Stimulated activated CD8-positive, alpha-beta memory T cell treated with anti-CD3 and anti-CD28 coated beads, Interleukin-15, amount 100 ng/mL, for 24 hours (primary cell): ENCODE data around the gene PCNX4.

Experiments
- DNase-seq: peaks from one replicate; pipeline ENCODE4 v3.0.0-alpha.2; 2020; ENCODE audit warnings: low read depth

The PCNX4 gene

DNA sequence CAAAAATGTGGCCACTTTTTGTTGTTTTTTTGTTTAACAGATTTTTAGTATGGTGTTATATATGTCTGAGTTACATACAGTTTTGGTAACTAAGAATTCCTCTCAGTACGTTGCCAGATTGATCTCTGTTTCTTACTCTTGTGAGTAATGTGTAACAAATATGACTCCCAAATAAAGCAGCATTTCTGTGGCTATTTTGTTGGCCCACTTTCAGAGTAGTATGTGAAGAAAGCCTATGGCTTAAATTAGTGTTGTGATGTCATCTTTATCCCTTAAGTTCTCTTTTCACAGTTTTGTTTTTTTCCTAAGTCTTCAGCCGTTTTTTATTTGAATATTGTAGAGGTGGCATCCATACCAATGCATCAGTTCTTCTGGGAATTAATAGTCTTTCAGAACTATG, 10.7 kb downstream of the PCNX4 start:
- DNase-seq: no peak

DNA sequence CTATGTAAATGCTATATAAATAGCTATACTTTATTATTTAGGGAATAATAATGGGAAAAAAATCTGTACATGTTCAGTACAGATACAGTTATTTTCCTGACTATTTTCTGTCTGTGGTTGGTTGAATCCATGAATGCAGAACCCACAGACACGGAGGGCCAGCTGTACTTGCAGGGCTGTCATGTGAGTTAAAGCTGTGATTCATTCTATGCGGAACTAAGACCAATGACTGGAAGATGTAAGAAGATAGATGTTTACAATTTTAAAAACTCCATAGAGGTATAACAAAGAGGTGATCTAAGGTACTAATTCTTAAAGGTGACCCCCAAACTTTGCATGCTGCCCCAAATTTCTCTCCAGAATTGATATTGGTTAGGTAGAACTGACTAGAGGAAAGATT, 14.6 kb downstream of the PCNX4 start:
- no peak for DNase-seq

DNA sequence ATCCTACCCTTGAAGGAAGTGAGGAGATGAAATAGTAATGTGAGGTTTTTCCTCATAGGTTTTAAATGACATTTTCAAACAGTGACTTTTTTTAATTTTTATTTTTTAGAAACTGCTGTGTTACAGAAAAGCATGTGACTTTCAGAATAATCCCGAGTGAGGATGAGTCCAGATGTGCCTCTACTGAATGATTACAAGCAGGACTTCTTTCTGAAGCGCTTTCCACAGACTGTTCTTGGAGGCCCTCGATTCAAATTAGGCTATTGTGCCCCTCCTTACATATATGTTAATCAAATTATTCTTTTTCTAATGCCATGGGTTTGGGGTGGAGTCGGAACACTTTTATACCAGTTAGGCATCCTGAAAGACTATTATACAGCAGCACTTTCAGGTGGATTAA, 15.8 kb downstream of the PCNX4 start:
- DNase-seq: no peak

DNA sequence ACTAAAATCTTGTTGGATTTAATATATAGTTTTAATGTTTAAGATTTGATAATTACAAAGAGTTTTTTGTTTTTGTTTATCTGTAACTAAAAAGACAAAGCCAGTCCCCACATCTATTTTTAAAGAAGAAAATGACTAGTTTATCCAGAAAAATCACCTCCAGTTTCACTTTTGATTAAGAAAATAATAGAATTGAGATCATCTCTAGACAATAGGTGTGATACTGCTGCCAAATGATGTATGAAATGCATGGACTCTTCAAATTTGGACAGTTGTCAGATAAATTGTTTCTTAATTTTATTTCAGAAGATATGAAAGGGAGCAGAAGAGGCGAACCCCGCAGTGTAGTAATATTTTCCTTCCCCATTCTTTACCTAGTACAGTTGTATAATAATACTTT, 20.0 kb downstream of the PCNX4 start:
- DNase-seq: no peak

DNA sequence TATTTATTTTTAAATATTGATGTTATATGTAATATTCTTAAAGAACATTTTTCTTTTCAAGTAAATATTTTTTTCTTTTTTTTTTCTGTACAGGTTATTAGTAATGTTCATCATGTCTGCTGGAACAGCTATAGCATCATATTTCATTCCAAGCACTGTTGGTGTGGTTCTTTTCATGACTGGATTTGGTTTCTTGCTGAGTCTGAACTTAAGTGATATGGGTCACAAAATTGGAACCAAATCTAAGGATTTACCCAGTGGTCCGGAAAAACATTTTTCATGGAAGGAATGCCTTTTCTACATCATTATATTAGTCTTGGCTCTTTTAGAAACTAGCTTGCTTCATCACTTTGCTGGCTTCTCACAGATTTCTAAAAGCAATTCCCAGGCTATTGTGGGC, 23.2 kb downstream of the PCNX4 start:
- no peak for DNase-seq

DNA sequence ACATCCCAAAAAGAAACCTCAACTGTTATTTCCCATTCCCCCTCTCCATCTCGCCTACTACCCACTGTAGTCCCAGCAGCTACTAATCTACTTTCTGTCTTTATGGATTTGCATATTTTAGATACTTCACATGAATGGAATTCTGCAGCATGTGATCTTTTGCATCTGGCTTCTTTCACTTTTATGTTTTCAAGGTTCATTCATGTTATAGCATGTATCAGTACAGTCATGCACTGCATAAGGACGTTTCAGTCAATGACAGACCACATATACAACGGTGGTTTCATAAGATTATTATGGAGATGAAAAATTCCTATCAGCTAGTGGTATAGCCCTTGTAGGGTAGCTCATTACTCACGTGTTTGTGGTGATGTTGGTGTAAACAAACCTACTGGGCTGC, 24.5 kb downstream of the PCNX4 start:
- no peak for DNase-seq

DNA sequence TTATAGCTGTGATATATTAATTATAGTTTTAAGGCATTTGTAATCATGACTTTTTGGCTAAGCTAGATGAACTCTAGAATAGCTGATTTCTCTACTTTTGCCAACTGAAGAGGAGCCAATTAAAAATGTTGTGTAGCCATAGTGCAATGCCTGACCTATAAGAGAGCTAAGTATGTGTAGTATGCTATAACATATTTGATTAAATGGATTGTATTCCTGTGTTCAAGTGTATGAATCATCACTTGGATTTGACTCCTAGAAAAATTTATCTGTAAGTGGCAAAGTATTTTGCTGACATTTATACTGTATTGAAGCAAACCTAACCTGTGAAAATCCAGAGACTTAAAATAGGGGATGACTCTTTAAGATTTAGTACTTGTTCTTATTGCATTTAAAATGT, 34.2 kb downstream of the PCNX4 start:
- no peak for DNase-seq

DNA sequence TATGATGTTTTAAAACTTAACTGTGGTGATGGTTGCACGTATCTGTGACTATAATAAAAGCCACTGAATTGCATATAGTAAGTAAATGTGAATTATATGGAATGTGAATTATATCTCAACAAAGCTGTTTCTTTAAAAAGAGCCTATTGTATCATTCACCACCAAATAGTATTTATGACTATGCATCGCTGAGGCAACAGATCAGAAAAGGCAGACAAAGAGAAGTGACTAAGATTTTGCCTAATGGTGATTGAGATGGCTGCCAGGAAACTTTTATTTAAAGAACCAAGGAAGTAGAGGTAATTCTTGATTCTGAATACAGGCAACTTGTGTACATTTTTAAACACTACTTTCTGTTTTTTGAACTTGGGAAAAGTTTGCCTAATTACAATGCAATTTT, 41.8 kb downstream of the PCNX4 start:
- DNase-seq: no peak

DNA sequence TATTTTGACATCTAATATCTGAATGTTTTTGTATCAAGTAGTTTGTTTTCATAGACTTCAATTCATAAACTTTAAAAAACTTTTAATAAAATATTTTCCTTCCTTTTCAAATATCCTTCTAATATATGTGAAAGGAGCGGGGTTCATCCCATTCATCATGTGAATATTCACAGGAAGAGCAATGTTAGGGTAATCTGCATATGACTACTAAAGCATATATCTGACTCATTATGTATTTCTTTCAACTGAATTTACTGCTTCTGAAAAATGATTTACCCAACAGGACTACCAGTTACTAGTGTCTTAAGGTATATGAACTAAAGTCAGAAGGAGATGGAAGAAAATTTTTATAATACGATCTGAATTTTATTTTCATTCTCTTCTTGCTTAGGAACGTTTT, 43.0 kb downstream of the PCNX4 start:
- DNase-seq: no peak

DNA sequence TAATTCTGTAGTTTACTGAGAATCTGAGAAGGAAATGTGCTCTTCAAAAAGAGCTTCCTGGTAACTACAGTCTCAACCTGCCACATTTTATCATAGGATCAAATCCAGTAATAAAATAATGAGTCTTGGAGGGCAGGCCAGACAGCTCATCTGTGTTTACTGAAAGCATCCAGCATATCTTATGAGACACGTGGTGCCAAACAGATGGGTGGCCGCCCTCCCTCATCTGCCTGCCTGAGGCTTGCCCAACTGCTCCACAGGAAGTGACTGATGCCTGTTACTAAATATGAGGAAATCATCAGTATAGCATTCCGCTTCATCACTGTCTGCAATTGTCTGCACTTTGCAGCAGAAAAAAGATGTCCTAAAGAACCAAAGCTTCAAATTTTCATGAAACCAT, 60.0 kb downstream of the PCNX4 start:
- DNase-seq: peak; percentile 8

DNA sequence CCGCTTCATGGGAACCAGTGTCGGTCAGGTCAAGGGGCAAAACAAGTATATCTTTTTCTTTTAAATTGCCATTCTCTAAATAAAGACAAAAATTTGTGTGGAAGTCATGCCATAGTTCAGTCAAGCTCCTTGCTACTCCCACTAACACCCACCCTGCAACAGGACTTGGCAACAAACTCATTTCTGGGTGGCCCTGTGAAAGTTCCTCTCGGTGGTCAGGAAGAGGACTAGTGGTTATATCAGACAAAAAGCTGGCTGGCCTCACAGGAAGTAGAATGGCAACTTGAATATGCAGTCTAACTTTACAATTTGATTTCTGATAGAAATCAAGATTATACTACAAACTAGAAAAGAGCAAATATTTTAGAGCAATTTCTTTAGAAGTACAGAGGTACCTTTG, 62.3 kb downstream of the PCNX4 start:
- no peak for DNase-seq

DNA sequence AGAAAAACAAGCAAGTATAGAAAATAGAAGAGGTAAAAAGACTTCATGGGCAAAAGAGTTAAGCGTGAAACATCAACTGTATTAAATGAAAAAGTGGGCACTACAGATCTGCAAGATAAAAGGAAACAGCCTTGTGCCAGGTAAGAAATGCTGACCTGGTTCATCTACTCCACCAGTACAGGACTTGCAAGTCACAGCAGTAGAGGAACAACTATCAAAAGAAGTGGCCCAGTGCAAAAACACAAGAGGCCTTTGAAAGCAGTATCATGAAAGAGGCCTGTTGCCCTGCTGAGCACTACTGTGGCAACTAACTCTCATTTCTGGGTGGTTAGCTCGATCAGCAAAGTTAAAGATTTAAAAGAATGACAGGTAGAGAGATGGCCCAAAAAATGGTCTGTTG, 62.9 kb downstream of the PCNX4 start:
- DNase-seq: no peak

DNA sequence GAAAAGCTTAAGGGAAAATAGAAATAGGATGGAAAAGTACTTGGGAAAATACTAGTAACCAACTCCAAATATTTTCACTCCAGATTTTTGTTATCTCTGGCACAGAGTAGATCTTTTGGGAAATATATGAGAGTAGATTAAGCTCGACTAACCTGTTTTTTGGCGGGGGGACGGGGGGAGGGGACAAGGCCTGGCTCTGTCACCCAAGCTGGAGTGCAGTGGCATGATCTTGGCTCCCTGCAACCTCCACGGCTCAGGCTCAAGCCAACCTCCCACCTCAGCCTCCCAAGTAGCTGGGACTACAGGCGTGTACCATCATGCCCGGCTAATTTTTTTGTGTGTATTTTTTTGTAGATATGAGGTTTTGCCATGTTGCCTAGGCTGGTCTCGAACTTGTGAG, 68.7 kb downstream of the PCNX4 start:
- DNase-seq: no peak

DNA sequence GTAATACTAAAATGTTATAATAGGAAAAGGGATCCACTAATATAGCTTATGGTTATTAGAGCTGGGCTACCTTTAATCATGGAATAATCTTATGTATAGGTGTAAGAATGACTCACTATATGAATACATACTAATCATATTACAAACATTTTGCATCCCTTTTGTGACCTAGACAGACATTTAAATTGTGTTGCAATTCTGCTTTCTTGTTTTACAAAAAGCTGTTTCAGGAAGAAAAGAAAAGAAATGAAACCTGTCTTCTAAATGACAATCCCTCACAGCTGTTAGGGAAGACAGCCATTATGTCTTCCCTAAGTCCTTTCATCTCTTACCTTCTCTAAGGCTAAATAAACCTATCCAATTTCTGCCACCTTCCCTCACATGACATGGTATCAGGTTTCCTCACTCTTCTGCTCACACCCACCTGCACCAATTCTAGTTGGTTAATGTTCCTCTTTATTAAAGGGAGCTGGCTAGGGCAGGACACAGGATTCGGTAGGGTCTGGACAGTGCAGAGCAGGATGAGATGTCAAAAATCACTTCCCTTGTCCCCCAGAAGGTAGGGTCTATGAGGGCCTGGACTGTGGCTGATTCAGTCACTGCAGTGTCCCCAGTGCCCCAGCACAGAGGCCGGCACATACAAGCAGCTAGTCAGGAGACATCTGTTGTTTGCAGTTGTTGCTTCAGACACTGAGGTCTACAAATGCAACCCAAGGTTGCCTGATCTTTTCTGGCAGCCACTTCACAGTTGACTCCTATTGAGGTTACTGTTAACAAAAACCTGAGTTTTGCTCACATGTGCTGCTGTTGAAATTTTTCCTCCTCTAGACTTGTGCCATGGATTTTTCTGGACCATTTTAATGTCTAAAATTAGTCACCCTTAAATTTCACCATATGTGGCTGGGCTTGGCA, 69.7 kb downstream of the PCNX4 start:
- no peak for DNase-seq

DNA sequence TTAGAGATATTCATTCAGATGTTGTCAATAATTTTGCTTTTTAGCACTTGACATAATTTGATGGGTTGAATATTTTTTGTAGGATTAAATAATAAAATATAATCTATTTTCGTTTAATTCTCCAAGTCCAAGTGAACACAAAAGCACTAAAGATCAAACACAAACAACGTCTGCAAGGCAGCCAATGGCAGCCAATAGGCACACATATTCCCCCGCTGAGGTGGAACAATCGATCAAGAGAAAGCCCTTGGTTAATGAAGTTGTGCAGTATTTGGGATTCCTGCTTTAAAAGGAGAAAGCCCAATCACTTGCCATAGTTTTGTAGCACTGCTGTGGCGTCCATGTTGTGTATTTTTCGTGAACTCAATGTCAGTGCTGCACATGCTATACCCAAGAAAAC, 72.0 kb downstream of the PCNX4 start:
- DNase-seq: no peak

DNA sequence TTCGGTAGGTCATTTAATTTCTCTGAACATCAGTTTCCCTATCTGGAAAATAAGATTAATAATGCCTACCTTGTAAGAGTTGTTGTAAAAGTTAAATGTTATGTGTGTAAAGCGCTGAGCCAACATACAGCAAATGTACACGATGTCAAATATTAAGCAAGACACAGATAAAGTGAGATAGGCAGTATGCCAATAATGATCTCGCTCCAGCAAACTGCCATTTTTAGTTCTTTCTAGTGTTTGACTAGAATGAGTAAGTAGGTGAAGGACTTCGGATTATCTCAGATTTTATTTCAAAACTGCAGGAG, 72.6 kb downstream of the PCNX4 start:
- no peak for DNase-seq

DNA sequence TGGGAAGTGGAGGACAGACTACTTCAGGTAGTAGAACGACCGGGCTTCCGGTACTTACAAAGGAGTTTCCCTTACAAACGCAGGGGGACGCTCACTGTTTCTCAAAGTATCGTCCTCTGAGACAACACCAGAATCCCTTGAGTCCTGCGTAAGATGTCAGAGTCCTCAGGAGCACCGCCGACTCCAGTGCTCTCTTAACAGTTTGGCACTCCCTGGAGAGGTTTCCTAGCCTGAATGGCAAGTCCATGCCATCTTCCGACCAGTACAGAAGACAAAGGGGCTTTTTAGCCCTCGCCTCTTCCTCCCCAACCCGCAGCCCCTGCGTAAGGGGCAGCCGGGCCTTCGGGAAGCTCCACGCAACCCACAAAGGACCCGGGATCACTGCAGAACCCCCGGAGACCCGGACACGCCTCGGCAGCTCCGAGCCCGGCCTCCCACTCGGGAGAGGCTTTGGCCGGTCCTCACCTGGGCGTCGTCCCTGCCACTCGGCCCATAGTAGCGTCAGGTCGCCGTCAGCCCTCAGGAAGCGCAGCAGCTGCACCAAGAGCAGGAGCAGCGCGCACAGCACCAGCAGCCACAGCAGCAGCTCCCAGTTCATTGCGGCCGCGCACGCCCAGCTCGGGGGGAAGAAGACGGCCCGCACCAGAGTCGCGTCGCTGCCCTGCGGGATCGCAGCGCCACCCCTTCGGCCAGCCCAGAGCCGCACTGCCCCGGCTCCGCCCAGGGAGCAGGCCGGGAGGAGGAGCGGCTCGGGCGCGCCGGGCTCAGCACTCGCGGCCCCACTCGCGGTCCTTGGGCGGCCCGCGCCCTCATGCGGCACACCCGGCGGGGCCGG, 73.2 kb downstream of the PCNX4 start, which contains the start of gene DHRS7:
DHRS7 (minus strand) TSS at position 687 of the 835 bp plus-strand sequence; CDS start at position 598, 89 bp downstream.
- peak; percentile 40 for DNase-seq

DNA sequence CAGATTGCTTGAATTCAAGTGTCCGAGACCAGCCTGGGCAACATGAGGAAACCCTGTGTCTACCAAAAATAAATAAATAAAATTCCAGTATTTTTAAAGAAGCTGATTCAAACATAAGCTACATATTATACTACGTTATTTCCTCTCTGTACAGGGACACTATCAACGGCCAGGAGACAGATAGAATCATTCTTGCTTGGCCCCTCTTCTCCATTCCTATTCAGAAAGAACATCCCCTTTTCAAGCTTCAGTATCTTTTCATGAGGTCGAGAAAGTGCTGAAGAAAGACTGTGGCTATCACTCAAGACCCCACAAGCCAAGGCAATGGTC, 73.8 kb downstream of the PCNX4 start:
- no peak for DNase-seq

DNA sequence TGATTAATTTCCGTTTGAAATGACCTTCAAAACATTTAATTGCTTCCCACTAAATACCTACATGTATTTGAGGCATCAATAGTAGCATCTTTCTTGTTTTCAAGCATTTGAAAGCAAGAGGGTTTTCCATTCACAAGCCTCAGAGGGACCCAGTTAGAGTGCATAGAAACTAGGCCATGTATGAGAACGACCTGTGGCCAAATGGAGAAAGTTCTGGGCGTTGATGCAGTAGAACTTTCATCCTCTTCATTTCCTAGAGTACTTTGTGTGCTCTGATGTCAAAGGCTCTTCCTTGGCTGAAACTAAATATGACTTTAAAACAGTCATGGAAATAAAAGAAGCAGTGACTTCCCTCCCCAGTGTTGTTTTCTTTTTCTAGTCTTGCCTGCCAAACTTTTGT, 74.4 kb downstream of the PCNX4 start:
- no peak for DNase-seq

DNA sequence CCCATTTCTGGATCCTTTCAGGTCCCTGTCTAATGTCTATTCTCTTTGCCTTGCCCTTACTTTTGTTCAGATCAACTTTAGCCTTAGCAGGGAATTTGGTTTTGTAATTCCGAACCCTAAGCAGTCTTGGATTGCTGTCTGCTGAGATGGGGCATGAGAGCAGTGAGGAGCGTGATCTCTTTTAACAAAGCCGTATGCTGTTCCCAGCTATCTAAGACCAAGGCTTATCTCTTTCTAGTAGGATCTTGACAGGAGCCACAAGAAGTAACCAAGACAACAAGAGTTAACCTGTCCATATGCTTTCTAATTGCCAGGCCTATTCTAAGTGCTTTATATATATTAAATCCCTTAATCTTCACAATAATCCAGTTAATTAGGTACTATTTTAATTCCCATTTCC, 78.0 kb downstream of the PCNX4 start:
- no peak for DNase-seq

DNA sequence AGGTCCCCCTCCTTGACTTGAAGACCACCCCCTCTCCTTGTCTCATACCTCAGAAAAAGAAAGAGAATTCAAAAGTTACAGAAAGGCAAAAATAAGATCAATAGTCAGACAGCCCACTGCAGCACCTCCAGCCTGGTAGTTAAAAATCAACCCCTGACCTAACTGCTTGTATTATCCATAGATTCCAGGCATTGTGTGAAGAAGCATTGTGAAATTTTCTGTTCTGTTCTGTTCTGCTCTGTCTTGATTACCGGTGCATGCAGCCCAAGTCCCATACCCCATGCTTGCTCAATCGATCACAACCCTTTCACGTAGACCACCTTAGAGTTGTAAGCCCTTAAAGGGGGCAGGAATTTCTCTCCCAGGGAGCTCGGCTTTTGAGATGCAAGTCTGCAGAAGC, 79.2 kb downstream of the PCNX4 start:
- DNase-seq: no peak

DNA sequence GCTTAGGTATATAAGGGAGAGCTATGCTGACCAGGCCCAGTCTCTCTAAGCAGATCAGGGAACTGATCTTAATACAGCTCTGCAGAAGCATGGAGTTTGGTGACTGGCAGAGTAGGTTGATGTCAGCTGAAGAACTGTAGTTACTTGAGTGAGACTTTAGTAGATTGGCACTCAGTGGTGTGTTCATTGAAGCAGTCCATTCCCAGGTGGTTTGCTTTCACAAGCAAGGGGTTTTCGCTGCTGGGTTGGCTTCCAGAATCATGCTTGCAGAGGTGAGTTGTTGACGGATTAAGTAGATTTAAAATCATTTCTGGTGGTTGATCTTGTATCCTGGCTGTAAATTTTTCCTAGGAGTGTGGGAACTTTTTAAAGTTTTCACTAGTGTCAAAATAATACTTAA, 80.0 kb downstream of the PCNX4 start:
- DNase-seq: no peak
